Ishikawa (cell line): ENCODE data around the gene FAM193B.

Experiments
- CREB1 ChIP-seq: IDR thresholded peaks from 2 replicates; pipeline ENCODE4 v1.6.1; 2012; ENCODE audit warnings: low read depth
- EGR1 ChIP-seq: IDR thresholded peaks from 2 replicates; pipeline ENCODE4 v1.6.1; 2012
- EP300 ChIP-seq: IDR thresholded peaks from 2 replicates; pipeline ENCODE4 v1.6.1; 2012; ENCODE audit warnings: borderline replicate concordance
- FOXM1 ChIP-seq: IDR thresholded peaks from 2 replicates; pipeline ENCODE4 v1.6.1; 2012; ENCODE audit warnings: low read depth, borderline replicate concordance
- RAD21 ChIP-seq: IDR thresholded peaks from 2 replicates; pipeline ENCODE4 v1.6.1; 2012; ENCODE audit warnings: low read depth
- TCF12 ChIP-seq: IDR thresholded peaks from 2 replicates; pipeline ENCODE4 v1.6.1; 2012; ENCODE audit warnings: low read depth
- USF1 ChIP-seq: IDR thresholded peaks from 2 replicates; pipeline ENCODE4 v1.6.1; 2012
- YY1 ChIP-seq: IDR thresholded peaks from 2 replicates; pipeline ENCODE4 v1.6.1; 2012; ENCODE audit warnings: low read depth
- TF ChIP-seq, protein P1 (sequence below): IDR thresholded peaks from 2 replicates; pipeline ENCODE4 v1.6.1; 2012

DNA sequence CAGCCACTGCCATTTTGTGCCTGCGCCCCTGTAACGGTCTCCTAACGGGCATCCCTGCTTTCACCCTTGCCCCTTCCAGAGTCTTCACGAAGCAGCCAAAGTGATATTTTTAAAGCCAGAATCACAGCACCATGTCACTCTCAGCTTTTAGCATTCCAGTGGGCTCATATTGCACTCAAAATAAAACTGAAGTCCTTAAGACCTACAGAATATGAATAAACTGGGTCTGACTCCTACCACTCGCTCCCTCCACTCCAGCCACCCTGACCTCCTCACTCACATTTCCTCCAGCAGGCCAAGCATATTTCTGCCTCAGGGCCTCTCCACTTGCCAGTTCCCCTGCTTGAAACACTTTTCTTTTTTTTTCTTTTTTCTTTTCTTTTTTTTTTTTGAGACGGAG lies 54.5 kb downstream of the FAM193B start:
- no peak for TF ChIP-seq EGR1
- no peak for TF ChIP-seq FOXM1
- no peak for TF ChIP-seq USF1
- TF ChIP-seq RAD21: no peak
- no peak for TF ChIP-seq CREB1
- no peak for TF ChIP-seq EP300
- TF ChIP-seq YY1: no peak
- TF ChIP-seq, protein P1, sequence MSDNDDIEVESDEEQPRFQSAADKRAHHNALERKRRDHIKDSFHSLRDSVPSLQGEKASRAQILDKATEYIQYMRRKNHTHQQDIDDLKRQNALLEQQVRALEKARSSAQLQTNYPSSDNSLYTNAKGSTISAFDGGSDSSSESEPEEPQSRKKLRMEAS: no peak
- no peak for TF ChIP-seq TCF12
